Fibroblast of villous mesenchyme (primary cell): ENCODE data around the gene RNF10. TPM values are rescaled to one million over a fixed set of nuclear protein-coding genes. Genes with fewer than 3 reads are reported as not detected.

Experiments
- DNase-seq: peaks from one replicate; pipeline ENCODE4 v3.0.0-alpha.2; 2010; ENCODE audit warnings: low read depth
- H3K4me3 ChIP-seq: 2 replicates; pipeline ENCODE4 v1.5.1; 2011; ENCODE audit warnings: low read depth, mild to moderate bottlenecking, low read length
- total RNA-seq: library from RNA; depleted of rRNA; stranded (reverse); fragments of >200 nt; gene quantifications from 2 replicates; pipeline ENCODE4 v1.2.3, GENCODE V29; 2012
- TF ChIP-seq, protein P1 (sequence below): IDR thresholded peaks from 2 replicates; pipeline ENCODE4 v1.5.1; 2012; ENCODE audit warnings: low read depth, mild to moderate bottlenecking, low read length; ENCODE audit not compliant: insufficient read depth

Gene RNF10
- total RNA-seq, 1 donor, result 175 TPM

DNA sequence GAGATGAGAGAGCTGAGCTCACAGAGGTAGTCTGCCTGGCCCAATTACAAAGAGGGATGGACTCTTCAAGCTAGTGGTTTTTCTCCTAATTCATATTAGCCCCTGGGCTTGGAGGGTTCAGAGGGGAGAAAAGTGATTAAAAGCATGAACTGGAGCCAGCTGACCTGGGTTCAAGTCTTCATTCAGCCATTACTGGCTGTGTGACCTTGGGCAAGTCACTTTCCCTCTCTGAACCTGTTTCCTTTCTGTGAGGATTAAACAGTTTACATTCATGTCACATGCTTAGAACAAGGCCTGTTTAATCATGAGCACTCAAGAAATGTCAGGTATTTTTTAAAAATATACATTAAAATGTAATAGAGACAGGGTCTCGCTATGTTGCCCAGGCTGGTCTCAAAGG is 54.2 kb downstream of the RNF10 start:
- no peak for DNase-seq
- TF ChIP-seq, protein P1, sequence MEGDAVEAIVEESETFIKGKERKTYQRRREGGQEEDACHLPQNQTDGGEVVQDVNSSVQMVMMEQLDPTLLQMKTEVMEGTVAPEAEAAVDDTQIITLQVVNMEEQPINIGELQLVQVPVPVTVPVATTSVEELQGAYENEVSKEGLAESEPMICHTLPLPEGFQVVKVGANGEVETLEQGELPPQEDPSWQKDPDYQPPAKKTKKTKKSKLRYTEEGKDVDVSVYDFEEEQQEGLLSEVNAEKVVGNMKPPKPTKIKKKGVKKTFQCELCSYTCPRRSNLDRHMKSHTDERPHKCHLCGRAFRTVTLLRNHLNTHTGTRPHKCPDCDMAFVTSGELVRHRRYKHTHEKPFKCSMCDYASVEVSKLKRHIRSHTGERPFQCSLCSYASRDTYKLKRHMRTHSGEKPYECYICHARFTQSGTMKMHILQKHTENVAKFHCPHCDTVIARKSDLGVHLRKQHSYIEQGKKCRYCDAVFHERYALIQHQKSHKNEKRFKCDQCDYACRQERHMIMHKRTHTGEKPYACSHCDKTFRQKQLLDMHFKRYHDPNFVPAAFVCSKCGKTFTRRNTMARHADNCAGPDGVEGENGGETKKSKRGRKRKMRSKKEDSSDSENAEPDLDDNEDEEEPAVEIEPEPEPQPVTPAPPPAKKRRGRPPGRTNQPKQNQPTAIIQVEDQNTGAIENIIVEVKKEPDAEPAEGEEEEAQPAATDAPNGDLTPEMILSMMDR, result no peak

GRCh38 chr12:120588948-120589930 is 55.1 kb downstream of the RNF10 start:
- no peak for DNase-seq
- H3K4me3 ChIP-seq, result no peak overlapping the region
- TF ChIP-seq, protein P1, result no peak

More for the DNA sequence above, 54.2 kb downstream of the RNF10 start:
- no peak overlapping the region for H3K4me3 ChIP-seq

- no peak overlapping the region for H3K4me3 ChIP-seq
- TF ChIP-seq, protein P1, result no peak
- no peak for DNase-seq
These were observed 56.7 kb downstream of the RNF10 start for GRCh38 chr12:120590741-120591407.

DNA sequence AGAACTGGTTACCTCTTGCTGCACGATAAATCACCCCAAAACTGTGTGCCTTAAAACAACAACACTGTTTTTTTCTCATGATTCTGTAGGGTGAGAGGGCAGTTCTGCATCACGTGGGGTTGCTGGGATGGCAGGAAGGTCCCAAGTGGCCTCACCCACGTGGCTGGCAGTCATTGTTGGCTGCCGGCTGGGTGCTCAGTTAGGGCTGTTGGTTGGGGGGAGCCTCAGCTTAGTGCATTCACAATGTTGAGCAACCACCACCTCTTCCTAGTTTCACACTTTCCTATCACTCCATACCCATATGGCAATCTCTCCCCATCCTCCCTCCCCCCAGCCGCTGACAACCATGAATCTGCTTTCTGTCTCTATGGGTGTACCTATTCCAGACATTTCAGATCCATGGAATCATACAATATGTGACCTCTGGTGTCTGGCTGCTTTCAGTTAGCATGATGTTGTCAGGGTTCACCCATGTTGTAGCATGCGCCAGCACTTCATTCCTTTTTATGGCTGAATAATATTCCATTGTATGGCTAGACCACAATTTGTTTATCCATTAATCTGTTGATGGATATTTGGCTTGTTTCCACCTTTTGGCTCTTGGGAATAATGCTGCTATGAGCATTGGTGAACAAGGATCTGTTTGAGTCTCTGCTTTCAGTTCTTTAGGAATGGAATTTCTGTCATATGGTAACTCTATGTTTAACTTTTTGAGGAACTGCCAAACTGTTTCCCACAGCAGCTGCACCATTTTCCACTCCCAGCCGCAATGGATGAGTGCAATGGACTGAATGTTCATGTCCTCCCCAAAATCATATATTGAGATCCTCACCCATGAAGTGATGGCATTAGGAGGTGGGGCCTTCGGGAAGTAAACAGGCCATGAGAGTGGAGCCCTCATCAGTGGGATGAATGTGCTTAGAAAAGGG is 58.2 kb downstream of the RNF10 start:
- TF ChIP-seq, protein P1, result no peak
- DNase-seq, result no peak
- no peak overlapping the region for H3K4me3 ChIP-seq

- TF ChIP-seq, protein P1, result no peak
- no peak for DNase-seq
- no peak overlapping the region for H3K4me3 ChIP-seq
These were observed 62.7 kb downstream of the RNF10 start for GRCh38 chr12:120596901-120597300.

- H3K4me3 ChIP-seq, result no peak overlapping the region
These were observed 63.7 kb downstream of the RNF10 start for GRCh38 chr12:120597861-120598260.

More at GRCh38 chr12:120597861-120598260, 63.7 kb downstream of the RNF10 start:
- TF ChIP-seq, protein P1, result no peak
- no peak for DNase-seq
